Neural progenitor cell (in vitro differentiated cells): ENCODE data around the gene FAM110A.

Source experiments
- CTCF ChIP-seq: fragments of 200-600 bp; sonication (generic); IDR thresholded peaks from 2 replicates; pipeline ENCODE4 v1.5.1; 2017; ENCODE audit warnings: antibody characterized with exemption, mild to moderate bottlenecking
- EZH2 ChIP-seq: fragments of 200-600 bp; sonication (generic); IDR thresholded peaks from 2 replicates; pipeline ENCODE4 v1.6.1; 2017; ENCODE audit warnings: antibody characterized with exemption, mild to moderate bottlenecking, moderate library complexity
- EZH2phosphoT487 ChIP-seq: fragments of 200-600 bp; sonication (generic); IDR thresholded peaks from 2 replicates; pipeline ENCODE4 v1.6.1; 2017; ENCODE audit warnings: antibody characterized with exemption

DNA sequence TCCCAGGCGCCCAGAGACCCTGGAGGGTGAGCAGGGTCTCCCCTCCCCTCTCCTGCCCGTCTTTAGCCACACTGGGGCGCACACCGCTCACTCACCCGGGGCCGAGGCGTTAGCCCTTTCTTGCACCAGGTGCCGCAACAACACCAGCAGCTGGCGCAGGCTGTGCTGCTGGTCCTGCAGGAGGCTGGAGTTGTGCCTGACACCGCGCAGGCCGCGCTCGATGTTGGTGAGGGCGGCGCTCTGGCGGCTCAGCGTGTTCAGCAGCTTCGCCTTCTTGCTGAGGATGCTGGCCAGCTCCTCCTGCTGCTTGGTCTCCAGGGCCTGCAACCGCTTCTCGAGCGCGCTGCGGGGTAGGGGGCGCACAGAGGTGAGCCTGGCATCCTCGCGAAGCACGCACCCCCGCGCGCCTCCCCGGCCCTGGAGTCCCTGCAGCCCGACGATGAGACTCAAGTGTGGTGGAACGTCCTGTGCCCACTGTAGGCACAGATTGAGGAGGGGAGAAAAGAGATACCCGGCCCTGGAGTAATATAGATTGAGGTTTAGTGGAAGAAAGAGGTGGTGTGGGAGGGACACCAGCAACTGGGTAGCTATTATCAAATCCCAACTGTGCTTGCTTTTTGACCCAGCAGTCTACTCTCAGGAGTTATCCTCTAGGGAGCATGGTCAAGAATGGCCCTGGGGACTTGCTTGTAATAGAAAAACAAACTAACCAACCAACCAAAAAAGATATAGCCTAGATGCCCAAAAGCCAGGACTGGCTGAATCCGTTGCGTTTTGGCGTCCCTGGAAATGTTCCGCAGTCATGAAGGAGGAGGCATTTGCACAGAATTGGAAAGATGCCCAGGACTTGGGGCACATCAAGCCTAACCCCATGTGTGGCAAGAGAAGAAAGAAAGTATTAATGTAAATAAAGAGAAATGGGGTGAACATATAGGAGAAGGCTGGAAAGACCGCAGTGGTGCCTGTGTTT, 51.8 kb downstream of the FAM110A start:
- TF ChIP-seq CTCF, result peak; percentile 52
- TF ChIP-seq EZH2, result peak; percentile 56
- no peak for TF ChIP-seq EZH2phosphoT487
